IMR-90 (cell line): ENCODE data around the gene ADGRG3. TPM values are rescaled to one million over a fixed set of nuclear protein-coding genes. Genes with fewer than 3 reads are reported as not detected.

ENCODE experiments used
- ATAC-seq: fragments of 200-7000 bp; cut with Tn5 transposase; 2 replicates; pipeline ENCODE4 v1.9.1; 2020; ENCODE audit warnings: low read depth, mild to moderate bottlenecking, moderate library complexity
- BruUV-seq: library from RNA; stranded (reverse); fragments of 400-500 nt; replicated peaks from 2 replicates; lab custom pipeline; 2021; lab: Mats Ljungman, UMichigan
- CTCF ChIA-PET: fragments of 300-600 bp; formaldehyde crosslinking; extraction: SDS; loops from one replicate; lab custom pipeline; 2021; ENCODE audit warnings: antibody characterized with exemption; lab: Yijun Ruan, JAX
- POLR2A ChIA-PET: fragments of 300-600 bp; sonication (Branson Sonifier 250); formaldehyde crosslinking; loops from one replicate; lab custom pipeline; 2022; ENCODE audit warnings: antibody characterized with exemption; ENCODE audit not compliant: unreplicated experiment; lab: Charles Lee
- DNase-seq: peaks from one replicate; pipeline ENCODE4 v3.0.0; 2013
- H2AFZ ChIP-seq: replicated peaks from 2 replicates; pipeline ENCODE3; 2013; ENCODE audit warnings: low read length, mild to moderate bottlenecking; ENCODE audit not compliant: poor library complexity
- H2AK5ac ChIP-seq: 2 replicates; pipeline ENCODE4 v1.6.1; 2013; ENCODE audit warnings: low read depth, low read length, inconsistent platforms
- H2AK9ac ChIP-seq: replicated peaks from 2 replicates; pipeline ENCODE3; 2013; ENCODE audit warnings: mild to moderate bottlenecking, low read depth, low read length, moderate library complexity; ENCODE audit not compliant: poor library complexity
- H2BK120ac ChIP-seq: 2 replicates; pipeline ENCODE4 v1.6.1; 2013; ENCODE audit warnings: low read depth, low read length, inconsistent platforms
- H2BK15ac ChIP-seq: 3 replicates; pipeline ENCODE4 v1.6.1; 2013; ENCODE audit warnings: low read depth, low read length, inconsistent platforms
- H2BK20ac ChIP-seq: 2 replicates; pipeline ENCODE4 v1.6.1; 2013; ENCODE audit warnings: low read depth, mild to moderate bottlenecking, inconsistent platforms, low read length, moderate library complexity
- H2BK5ac ChIP-seq: 2 replicates; pipeline ENCODE4 v1.6.1; 2013; ENCODE audit warnings: mild to moderate bottlenecking, low read depth, low read length, inconsistent platforms; ENCODE audit not compliant: poor library complexity, severe bottlenecking
- H3K14ac ChIP-seq: replicated peaks from 2 replicates; pipeline ENCODE4 v1.6.1; 2013; ENCODE audit warnings: low read depth, low read length, inconsistent platforms
- H3K18ac ChIP-seq: 2 replicates; pipeline ENCODE4 v1.6.1; 2013; ENCODE audit warnings: low read depth, low read length, control low read depth
- H3K23ac ChIP-seq: 2 replicates; pipeline ENCODE4 v1.6.1; 2013; ENCODE audit warnings: low read depth, low read length, inconsistent platforms
- H3K27ac ChIP-seq: 2 replicates; pipeline ENCODE4 v1.5.1; 2013; ENCODE audit warnings: mild to moderate bottlenecking, control low read depth, low read length; ENCODE audit not compliant: insufficient read depth
- H3K27me3 ChIP-seq: 2 replicates; pipeline ENCODE4 v1.6.1; 2013; ENCODE audit warnings: low read length; ENCODE audit not compliant: control insufficient read depth, insufficient read depth
- H3K36me3 ChIP-seq: 2 replicates; pipeline ENCODE4 v1.6.1; 2013; ENCODE audit warnings: low read length, mixed read lengths; ENCODE audit not compliant: control insufficient read depth, insufficient read depth
- H3K4ac ChIP-seq: 2 replicates; pipeline ENCODE4 v1.6.1; 2013; ENCODE audit warnings: low read depth, low read length, inconsistent platforms
- H3K4me1 ChIP-seq: 2 replicates; pipeline ENCODE4 v1.6.1; 2013; ENCODE audit warnings: low read length, mixed read lengths; ENCODE audit not compliant: control insufficient read depth, insufficient read depth
- H3K4me2 ChIP-seq: 2 replicates; pipeline ENCODE4 v1.6.1; 2013; ENCODE audit warnings: low read depth, mild to moderate bottlenecking, control low read depth, low read length, moderate library complexity
- H3K4me3 ChIP-seq: 2 replicates; pipeline ENCODE4 v1.5.1; 2013; ENCODE audit warnings: low read depth, mild to moderate bottlenecking, control low read depth, low read length, moderate library complexity; ENCODE audit not compliant: insufficient read depth
- H3K56ac ChIP-seq: 2 replicates; pipeline ENCODE4 v1.6.1; 2013; ENCODE audit warnings: low read length, inconsistent platforms; ENCODE audit not compliant: insufficient read depth; ENCODE audit errors: extremely low read depth
- H3K79me1 ChIP-seq, 2 experiments: 2 replicates each; pipeline ENCODE4 v1.6.1; 2013; ENCODE audit warnings: low read length in 2 of 2, inconsistent platforms in 1 of 2, low read depth in 1 of 2
- H3K9ac ChIP-seq: 2 replicates; pipeline ENCODE4 v1.6.1; 2013; ENCODE audit warnings: low read depth, low read length, control low read depth
- H3K9me1 ChIP-seq: 2 replicates; pipeline ENCODE4 v1.6.1; 2013; ENCODE audit warnings: low read length, inconsistent platforms; ENCODE audit not compliant: insufficient read depth
- H3K9me3 ChIP-seq: 2 replicates; pipeline ENCODE4 v1.6.1; 2013; ENCODE audit warnings: low read length; ENCODE audit not compliant: control insufficient read depth, insufficient read depth
- H4K20me1 ChIP-seq: 2 replicates; pipeline ENCODE4 v1.6.1; 2013; ENCODE audit warnings: low read length, inconsistent platforms; ENCODE audit not compliant: insufficient read depth
- H4K5ac ChIP-seq: 2 replicates; pipeline ENCODE4 v1.6.1; 2013; ENCODE audit warnings: mild to moderate bottlenecking, low read depth, low read length, control low read depth
- H4K8ac ChIP-seq, 2 experiments: 2 replicates each; pipeline ENCODE4 v1.6.1; 2013; ENCODE audit warnings: low read depth in 2 of 2, low read length in 2 of 2, control low read depth in 1 of 2, inconsistent platforms in 1 of 2
- H4K91ac ChIP-seq: 2 replicates; pipeline ENCODE4 v1.6.1; 2013; ENCODE audit warnings: low read depth, low read length, inconsistent platforms; ENCODE audit not compliant: insufficient read depth
- BHLHE40 ChIP-seq: fragments of 150-350 bp; IDR thresholded peaks from 2 replicates; pipeline ENCODE4 v1.6.1; 2016; ENCODE audit warnings: mild to moderate bottlenecking, low read depth, low read length
- CEBPB ChIP-seq: IDR thresholded peaks from 2 replicates; pipeline ENCODE4 v1.6.1; 2012; ENCODE audit warnings: low read depth, low read length, improper control_type of control experiment
- CHD1 ChIP-seq: IDR thresholded peaks from 2 replicates; pipeline ENCODE4 v1.6.1; 2012; ENCODE audit warnings: low read depth, low read length, improper control_type of control experiment
- FOS ChIP-seq: fragments of 150-350 bp; IDR thresholded peaks from 2 replicates; pipeline ENCODE4 v1.6.1; 2016; ENCODE audit warnings: low read depth, low read length
- MAFK ChIP-seq: IDR thresholded peaks from 2 replicates; pipeline ENCODE4 v1.6.1; 2012; ENCODE audit warnings: low read depth, low read length, improper control_type of control experiment
- MAZ ChIP-seq: IDR thresholded peaks from 2 replicates; pipeline ENCODE4 v1.6.1; 2012; ENCODE audit warnings: low read depth, mild to moderate bottlenecking, low read length, improper control_type of control experiment, moderate library complexity, borderline replicate concordance
- MXI1 ChIP-seq: IDR thresholded peaks from 2 replicates; pipeline ENCODE4 v1.6.1; 2012; ENCODE audit warnings: low read depth, mild to moderate bottlenecking, low read length, moderate library complexity, borderline replicate concordance
- NFE2L2 ChIP-seq: fragments of 150-350 bp; IDR thresholded peaks from 2 replicates; pipeline ENCODE4 v1.6.1; 2016; ENCODE audit warnings: low read depth, mild to moderate bottlenecking, low read length
- POLR2A ChIP-seq: IDR thresholded peaks from 2 replicates; pipeline ENCODE4 v1.6.1; 2012; ENCODE audit warnings: mild to moderate bottlenecking, low read depth, low read length
- RAD21 ChIP-seq: IDR thresholded peaks from 2 replicates; pipeline ENCODE4 v1.6.1; 2012; ENCODE audit warnings: low read length, improper control_type of control experiment
- RCOR1 ChIP-seq: IDR thresholded peaks from 2 replicates; pipeline ENCODE4 v1.6.1; 2012; ENCODE audit warnings: mild to moderate bottlenecking, low read length, improper control_type of control experiment; ENCODE audit not compliant: insufficient replicate concordance
- RFX5 ChIP-seq: IDR thresholded peaks from 2 replicates; pipeline ENCODE4 v1.8.0; 2012; ENCODE audit warnings: low read depth, mild to moderate bottlenecking, low read length, moderate library complexity
- SMC3 ChIP-seq: fragments of 150-350 bp; IDR thresholded peaks from 2 replicates; pipeline ENCODE4 v1.6.1; 2016; ENCODE audit warnings: low read depth, mild to moderate bottlenecking, antibody characterized with exemption, low read length, moderate library complexity
- WGBS, 2 experiments: methylation state at CpG; one replicate each; pipeline versions ENCODE4 v1.1.5 to v1.1.7; 2013; ENCODE audit warnings: missing lambda C conversion rate in 2 of 2; ENCODE audit not compliant: insufficient read length in 1 of 2; ENCODE audit errors: extremely low coverage in 2 of 2; 5-methylcytosine and 5-hydroxymethylcytosine counted together
- dilution Hi-C: fragments of 300-500 bp; cut with HindIII; formaldehyde crosslinking; loops from one replicate; pipeline ENCODE4 v1.14.3; 2018; ENCODE audit warnings: low sequenced_read_pairs; ENCODE audit not compliant: unreplicated experiment
- in situ Hi-C: fragments of 300-500 bp; cut with MboI; formaldehyde crosslinking; loops from 3 replicates; pipeline ENCODE4 v1.14.3; 2019; ENCODE audit warnings: low sequenced_read_pairs, inconsistent platforms, mixed read lengths
- intact Hi-C: fragments of 100-400 bp; cut with micrococcal nuclease; formaldehyde crosslinking; loops from 2 replicates; pipeline ENCODE4 v1.10.0; 2022
- polyA plus RNA-seq, 3 experiments: library from polyadenylated mRNA; depleted of rRNA; stranded (reverse); fragments of >200 nt; gene quantifications; 2 replicates each; pipeline ENCODE4 v1.2.3, GENCODE V29; 2012; ENCODE audit warnings: low replicate concordance in 1 of 3
- total RNA-seq: library from RNA; depleted of rRNA; stranded (reverse); fragments of >200 nt; gene quantifications from 2 replicates; pipeline ENCODE4 v1.2.3, GENCODE V29; 2012
- TF ChIP-seq, protein P1 (sequence below): fragments of 150-350 bp; IDR thresholded peaks from 2 replicates; pipeline ENCODE4 v1.6.1; 2016; ENCODE audit warnings: low read depth, mild to moderate bottlenecking, low read length, moderate library complexity, borderline replicate concordance
- TF ChIP-seq, protein P2 (sequence below): conservative IDR thresholded peaks from 2 replicates; pipeline ENCODE4 v1.5.1; 2012; ENCODE audit warnings: mild to moderate bottlenecking, low read depth, low read length, improper control_type of control experiment
- TF ChIP-seq, protein P3 (sequence below): fragments of 150-350 bp; IDR thresholded peaks from 2 replicates; pipeline ENCODE4 v1.6.1; 2017; ENCODE audit warnings: mild to moderate bottlenecking, antibody characterized with exemption, low read length, low read depth

ADGRG3 gene
- total and polyA plus RNA-seq, 2 of the 4 experiments (the other 2 are of a cell fraction), result not detected

- no peak overlapping the region for H3K56ac ChIP-seq
- H4K91ac ChIP-seq, result no peak overlapping the region
- H3K4me3 ChIP-seq, result no peak overlapping the region
- ATAC-seq, result no peak
- peaks cover 5% of the 10 kb centered on the region for H3K4me1 ChIP-seq
- peak overlapping the region; percentile 49; the same call in 1 of the 2 replicates for H2AK5ac ChIP-seq
- in situ Hi-C loops, result no loop called here
- H3K14ac ChIP-seq, result 0 out of 2 replicates have a peak overlapping the region, but pooled peaks have one; percentile 21
- DNase-seq, result no peak
- H3K9me1 ChIP-seq, result peaks cover 16% of the 10 kb centered on the region
- 92% methylated on average over 2 of the region's 5 CpGs; no CpG with 5 or more reads in 1 of the 2 experiments for WGBS, 2 experiments
- no peaks in the 10 kb centered on the region for H3K9me3 ChIP-seq
- no peak overlapping the region for H2AK9ac ChIP-seq
- BruUV-seq, result no TSS peak
- no peak overlapping the region for H3K9ac ChIP-seq
- H3K36me3 ChIP-seq, result no peaks in the 10 kb centered on the region
- H3K18ac ChIP-seq, result no peak overlapping the region
- H3K79me1 ChIP-seq, result no peaks in the 10 kb centered on the region
- H2BK15ac ChIP-seq, result no peak overlapping the region
- no peak overlapping the region for H3K23ac ChIP-seq
- TF ChIP-seq MXI1, result no peak
- no peak for TF ChIP-seq RAD21
- no peak for TF ChIP-seq NFE2L2
- TF ChIP-seq RCOR1, result no peak
- TF ChIP-seq CHD1, result no peak
- TF ChIP-seq, protein P1, sequence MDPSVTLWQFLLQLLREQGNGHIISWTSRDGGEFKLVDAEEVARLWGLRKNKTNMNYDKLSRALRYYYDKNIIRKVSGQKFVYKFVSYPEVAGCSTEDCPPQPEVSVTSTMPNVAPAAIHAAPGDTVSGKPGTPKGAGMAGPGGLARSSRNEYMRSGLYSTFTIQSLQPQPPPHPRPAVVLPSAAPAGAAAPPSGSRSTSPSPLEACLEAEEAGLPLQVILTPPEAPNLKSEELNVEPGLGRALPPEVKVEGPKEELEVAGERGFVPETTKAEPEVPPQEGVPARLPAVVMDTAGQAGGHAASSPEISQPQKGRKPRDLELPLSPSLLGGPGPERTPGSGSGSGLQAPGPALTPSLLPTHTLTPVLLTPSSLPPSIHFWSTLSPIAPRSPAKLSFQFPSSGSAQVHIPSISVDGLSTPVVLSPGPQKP, result no peak
- TF ChIP-seq SMC3, result no peak
- TF ChIP-seq BHLHE40, result no peak
- no peak for TF ChIP-seq CEBPB
- TF ChIP-seq, protein P2, sequence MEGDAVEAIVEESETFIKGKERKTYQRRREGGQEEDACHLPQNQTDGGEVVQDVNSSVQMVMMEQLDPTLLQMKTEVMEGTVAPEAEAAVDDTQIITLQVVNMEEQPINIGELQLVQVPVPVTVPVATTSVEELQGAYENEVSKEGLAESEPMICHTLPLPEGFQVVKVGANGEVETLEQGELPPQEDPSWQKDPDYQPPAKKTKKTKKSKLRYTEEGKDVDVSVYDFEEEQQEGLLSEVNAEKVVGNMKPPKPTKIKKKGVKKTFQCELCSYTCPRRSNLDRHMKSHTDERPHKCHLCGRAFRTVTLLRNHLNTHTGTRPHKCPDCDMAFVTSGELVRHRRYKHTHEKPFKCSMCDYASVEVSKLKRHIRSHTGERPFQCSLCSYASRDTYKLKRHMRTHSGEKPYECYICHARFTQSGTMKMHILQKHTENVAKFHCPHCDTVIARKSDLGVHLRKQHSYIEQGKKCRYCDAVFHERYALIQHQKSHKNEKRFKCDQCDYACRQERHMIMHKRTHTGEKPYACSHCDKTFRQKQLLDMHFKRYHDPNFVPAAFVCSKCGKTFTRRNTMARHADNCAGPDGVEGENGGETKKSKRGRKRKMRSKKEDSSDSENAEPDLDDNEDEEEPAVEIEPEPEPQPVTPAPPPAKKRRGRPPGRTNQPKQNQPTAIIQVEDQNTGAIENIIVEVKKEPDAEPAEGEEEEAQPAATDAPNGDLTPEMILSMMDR, result no peak
- TF ChIP-seq, protein P3, sequence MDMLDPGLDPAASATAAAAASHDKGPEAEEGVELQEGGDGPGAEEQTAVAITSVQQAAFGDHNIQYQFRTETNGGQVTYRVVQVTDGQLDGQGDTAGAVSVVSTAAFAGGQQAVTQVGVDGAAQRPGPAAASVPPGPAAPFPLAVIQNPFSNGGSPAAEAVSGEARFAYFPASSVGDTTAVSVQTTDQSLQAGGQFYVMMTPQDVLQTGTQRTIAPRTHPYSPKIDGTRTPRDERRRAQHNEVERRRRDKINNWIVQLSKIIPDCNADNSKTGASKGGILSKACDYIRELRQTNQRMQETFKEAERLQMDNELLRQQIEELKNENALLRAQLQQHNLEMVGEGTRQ, result no peak
- no peak for TF ChIP-seq POLR2A
- no peak for TF ChIP-seq FOS
- no peak for TF ChIP-seq MAFK
- no peak for TF ChIP-seq MAZ
- TF ChIP-seq RFX5, result no peak
- H2BK20ac ChIP-seq, result peak overlapping the region; percentile 41; the same call in 1 of the 2 replicates
- intact Hi-C loops, result loop anchor here (2.0 to 10.0 kb wide), 2 partner anchors 47 to 357 kb away; partner anchors contain the start of genes USB1 and ZNF319
- 0 out of 2 replicates have a peak overlapping the region, but pooled peaks have one; percentile 24 for H3K4ac ChIP-seq
- H2BK5ac ChIP-seq, result no peak overlapping the region
- no peak overlapping the region for H4K5ac ChIP-seq
- no peak overlapping the region for H3K27ac ChIP-seq
- H4K8ac ChIP-seq, result no peak overlapping the region
- H3K4me2 ChIP-seq, result no peak overlapping the region
- ChIA-PET POLR2A (no interaction called here), CTCF (interaction anchor here (3.6 kb wide), 1 partner anchor 58 kb away, joined by 16 read pairs; no protein-coding TSS in a partner anchor)
- dilution Hi-C loops, result no loop called here
- no peaks in the 10 kb centered on the region for H4K20me1 ChIP-seq
- no peak overlapping the region; the same call in 1 of the 2 replicates for H2BK120ac ChIP-seq
- no peaks in the 10 kb centered on the region for H3K27me3 ChIP-seq
- H2AFZ ChIP-seq, result no peak overlapping the region
These were observed 20.0 kb upstream of the ADGRG3 start for GRCh38 chr16:57648125-57648524.
